HG03469 (cell line): ENCODE data around the gene WDR82.

Experiments
- ATAC-seq: cut with Tn5 transposase; IDR thresholded peaks from one replicate; pipeline ENCODE4 v1.9.1; 2021; ENCODE audit warnings: mild to moderate bottlenecking, moderate library complexity, moderate number of reproducible peaks; ENCODE audit not compliant: unreplicated experiment

Gene WDR82

DNA sequence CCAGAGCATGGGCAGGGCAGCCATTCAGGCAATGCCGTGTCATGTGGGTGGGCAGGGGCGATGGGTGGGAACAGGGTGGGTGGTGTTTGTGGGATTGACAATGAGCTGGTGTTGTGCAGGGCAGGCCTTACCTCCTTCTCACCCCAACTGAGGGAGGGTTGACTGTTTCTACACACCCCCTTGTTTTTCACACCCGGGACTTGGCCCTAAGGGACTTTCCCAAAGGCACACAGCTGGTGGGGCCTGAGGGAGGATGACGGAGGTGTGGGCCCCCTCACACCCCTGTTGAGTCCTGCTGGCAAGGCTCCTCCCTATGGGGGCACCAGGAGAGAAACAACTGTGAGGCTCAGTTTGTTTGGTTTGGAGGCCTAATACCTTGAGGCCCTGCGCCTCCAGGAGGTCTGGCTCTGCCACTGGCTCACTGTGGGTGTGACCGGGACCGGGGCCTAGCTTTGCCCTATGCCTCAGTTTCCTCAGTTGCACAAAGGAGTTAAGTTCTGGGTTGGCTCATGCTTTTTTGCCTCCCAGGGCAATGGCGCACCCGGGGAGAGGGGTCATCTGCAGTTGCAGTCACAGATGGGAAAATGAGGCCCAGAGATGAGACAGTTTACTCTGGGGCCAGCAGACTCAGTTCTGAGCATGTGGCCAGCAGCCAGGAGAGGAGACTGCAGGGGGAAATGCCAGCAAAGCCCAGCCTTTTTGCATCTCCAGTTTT is 32.6 kb upstream of the WDR82 start:
- ATAC-seq = no peak

DNA sequence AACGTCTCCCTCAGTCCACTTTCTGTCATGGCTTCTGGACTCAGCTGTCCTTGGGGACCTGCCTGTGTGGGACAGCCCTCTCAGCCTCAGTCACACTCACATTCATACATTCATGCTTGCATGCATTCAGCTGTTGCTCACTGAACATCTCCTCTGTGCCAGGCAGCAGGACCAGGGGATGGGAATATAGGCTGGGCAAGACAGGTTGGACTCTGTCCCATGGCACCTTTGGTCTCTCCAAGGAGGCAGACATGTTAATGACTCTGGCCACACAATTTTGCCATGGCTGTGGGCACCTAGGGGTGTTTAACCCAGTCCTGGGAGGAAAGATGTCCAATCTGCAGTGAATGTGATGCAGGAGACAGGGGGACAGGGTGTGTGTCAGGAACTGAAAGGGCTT is 29.9 kb upstream of the WDR82 start:
- no peak for ATAC-seq

DNA sequence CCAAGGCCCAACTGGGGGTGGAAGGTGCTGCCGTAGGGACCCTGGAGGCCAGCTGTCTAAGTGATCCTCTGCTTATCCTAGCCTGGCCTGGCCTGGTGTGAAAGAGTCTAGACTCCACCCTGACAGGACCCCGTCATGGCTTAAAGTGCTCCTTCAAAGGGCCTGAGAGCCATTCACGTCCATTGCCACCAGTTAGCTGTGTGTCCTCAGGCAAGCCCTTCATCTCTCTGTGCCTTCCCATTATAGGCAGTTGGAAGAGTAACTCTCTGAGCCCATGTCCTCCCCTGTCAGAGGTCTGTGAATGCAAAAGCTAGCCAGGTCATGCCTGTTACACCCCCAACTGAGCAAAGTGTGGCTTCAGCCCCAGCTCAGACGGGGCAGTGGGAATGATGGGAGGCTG is 28.5 kb upstream of the WDR82 start:
- ATAC-seq = no peak

DNA sequence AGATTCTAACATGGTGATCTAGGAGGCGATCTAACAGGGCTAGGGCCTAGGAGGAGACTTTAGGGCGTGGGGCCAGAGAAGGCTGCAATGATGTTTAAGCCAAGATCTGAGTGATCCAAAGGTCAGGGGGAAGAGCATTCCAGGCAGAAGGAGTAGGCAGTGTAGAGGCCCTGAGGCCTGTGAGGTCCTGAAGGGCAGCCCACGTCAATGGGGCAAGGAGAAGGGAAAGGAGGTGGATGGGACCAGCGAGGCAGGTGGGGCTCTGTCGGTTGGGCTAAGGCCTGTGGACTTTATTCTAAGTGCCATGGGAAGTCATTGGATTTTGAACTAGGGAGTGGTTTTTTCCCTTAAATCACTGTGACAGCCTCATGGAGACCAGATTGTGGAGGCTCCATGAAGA is 27.5 kb upstream of the WDR82 start:
- no peak for ATAC-seq

DNA sequence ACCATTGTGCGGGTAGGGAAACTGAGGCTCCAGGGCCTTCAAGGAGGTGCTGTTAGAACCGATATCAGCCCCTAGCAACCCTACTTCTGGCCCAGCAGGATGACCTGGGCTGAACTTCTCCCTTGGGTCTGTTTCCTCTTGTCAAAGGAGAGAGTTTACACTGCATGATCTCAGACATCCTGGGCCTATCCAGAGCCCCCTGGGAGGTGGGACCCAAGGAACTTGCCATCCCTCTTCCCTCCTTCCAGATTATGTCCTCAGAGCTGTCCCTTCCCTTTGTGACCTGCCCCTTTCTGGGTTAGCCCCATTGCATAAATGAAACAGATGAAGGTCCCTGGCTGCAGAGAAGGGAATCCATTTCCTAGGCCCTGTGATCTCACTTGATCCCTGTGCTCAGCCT is 25.4 kb upstream of the WDR82 start:
- no peak for ATAC-seq

DNA sequence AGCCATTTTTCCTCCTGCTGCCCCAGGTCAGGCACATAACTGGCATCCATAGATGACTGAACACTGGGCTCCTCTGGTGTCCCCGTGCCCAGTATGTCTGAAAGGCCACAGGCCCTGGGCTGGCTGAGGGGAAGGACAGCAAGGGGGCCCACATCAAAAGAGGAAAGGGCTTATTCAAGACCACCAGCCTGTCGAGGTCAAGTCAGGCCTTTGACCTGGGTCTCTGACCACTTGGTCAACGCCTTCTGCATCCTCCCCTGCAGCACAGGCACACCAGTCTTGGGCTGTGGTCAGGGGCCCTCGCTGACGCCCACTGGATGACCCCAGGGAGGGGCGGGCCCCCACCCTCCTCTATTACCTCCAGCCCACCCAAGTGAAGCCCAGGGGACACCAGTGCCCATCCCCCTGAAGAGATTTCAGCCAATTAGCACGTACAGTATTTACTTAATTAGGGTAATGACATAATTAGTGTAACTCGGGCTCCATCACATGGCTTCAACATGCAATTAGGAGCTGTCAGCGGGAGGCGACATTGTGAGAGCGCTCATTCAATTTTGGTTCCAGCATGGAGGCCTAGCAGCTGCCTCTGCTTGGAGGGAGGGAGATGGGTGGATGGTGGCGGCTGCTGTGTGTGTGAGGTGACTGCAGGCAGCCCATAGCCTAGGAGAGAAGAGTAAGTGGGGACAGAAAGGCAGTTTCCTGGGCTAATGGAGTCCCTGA is 24.1 kb upstream of the WDR82 start:
- ATAC-seq = no peak

DNA sequence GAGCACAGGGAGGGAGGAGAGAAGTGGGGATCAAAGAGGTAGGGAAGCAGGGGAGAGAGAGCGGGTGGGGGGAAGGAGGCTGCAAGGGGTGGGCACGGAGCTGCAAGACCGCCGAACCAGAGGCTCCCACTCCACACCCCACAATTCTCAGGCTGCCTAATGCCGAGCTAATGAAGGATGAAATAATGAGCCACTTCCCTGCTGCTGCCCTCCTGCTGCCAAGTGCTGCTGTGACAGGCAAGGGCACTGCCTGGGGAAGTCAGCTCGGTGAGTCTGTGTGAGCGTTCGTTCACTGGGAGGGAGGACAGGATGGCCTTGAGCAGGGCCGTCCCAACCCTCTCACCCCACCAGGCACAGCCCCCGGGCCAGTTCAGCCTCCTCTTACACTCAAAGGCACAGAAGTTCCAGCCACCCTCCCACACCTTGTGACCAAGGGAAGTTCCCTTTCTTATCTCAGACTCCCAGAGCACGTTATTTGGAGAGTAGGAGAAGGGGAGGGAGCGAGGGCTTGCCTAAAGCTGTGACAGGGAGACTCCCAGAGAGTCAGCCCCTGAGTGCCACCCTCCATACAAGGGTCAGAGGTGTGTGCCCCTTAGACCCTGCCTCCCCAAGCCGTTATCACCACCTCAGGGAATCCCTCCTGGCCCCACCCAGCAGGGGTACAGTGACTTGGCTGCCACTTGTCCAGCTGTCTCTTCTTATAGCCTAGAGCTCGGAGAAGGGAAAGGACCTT is 21.6 kb upstream of the WDR82 start:
- ATAC-seq = no peak

DNA sequence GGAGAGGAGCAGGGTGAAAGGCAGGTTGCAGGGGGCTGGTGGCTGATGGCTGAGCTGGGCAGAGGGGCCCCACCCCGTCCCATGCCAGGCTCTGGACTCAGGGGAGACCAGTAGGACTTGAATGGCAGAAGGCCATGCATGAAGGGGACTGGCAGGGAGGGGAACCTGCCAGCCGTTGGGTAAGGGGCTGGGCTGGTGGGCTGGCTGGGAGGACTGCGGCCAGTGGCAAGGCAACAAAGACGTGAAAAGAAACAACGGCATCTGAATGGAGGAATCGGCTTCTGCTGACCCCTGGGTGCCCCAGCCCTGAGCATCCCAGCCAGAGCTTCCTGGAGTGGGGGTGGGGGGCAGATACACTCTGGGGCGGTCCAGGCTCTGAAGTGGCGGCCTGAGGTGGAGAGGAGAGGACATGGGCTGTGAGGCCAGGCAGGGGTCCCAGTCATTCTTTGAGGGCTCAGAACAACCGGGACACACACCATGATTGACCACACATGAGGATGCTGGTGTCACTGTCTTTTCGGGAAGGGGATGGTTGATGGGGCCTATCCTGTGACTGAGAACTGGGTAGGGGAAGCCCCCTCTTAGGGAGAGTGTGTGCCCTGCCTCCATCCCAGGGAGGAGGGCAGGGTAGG is 20.9 kb upstream of the WDR82 start:
- no peak for ATAC-seq

DNA sequence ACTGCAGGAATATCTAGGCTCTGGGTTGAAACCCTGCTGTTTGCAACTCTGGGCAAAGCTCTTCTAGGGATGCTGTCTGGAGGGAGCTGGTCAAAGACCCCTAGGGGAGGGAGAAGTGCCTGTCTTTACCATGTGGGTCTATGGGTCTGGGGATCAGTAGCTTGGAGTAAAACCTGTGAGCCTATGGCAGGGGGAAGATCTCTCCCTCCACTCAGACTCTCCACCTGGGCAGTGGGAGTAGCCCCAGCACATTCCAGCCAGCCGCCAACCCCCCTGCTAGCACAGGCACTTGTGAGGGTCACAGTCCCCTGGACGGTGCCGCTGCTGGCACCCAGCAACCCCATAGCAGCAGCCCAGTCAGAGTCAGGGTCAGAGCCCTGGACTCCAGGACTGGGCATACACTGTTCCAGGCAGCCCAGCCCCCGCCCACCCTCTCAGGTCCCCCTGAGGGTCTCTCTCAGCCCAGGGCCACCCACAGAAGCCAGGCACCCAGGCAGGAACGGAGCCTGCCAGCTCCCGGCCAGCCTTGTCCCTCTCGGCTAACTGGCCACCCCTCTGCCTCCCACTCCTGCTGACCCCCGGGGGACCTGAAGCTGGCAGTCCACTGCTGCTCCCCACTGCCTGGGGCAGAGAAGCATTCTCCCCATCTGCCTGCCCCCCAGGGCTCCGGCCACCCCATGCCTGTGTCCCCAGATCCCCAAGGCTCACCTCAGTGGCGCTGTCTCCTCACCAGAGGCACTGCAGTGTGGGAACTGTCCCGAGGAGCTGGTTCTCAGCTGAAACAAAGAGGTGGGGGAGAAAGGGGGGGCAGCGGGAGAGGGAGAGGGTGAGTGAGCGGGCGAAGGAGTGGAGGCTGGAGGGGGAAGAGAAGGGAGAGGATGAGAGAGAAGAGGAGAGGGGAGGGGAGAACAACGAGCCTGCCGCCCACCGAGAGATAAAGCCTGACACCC is 20.0 kb upstream of the WDR82 start:
- ATAC-seq = no peak

DNA sequence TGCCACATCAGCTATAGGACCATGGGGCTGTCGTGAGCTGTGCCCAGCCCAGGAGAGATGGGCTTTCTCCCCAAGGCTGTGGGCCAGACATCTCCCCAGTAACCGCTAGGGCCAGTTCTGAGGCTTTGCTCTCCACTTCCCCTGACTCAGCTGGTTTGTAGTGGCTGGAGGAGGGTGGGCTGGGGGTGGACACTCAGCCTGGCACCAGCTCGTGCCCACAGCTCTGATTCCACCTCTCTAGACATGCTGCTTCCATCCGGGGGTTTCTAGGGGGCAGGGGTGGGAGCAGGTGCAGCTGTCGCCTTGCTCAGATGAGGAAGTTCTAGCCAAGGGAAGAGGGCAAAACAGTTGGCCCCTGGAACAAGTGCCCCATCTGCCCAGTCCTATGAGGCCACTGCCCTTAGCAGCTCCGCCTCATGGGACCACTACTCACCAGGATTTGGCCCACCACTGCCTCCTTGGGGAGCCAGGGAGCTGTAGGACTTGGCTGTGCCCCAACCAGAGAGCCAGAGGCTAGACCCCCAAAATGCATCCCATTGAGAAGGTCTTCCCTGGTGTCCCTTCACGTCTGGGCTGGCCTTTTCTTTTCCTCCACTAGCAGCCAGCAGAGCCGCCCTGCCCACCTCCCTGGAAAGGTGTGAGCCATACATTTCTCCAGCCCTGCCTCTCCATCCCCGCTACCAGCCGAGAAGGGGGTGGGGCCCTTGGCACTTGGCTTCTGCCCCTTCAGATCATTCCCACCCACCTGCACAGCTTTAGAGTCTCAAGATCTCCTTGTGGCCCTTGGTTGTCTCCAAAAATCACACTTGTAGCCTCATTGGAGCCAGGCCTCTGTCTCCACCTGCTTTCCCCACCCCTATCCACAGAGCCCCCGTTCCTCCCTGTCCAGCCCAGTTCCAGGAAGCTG is 19.0 kb upstream of the WDR82 start:
- no peak for ATAC-seq

DNA sequence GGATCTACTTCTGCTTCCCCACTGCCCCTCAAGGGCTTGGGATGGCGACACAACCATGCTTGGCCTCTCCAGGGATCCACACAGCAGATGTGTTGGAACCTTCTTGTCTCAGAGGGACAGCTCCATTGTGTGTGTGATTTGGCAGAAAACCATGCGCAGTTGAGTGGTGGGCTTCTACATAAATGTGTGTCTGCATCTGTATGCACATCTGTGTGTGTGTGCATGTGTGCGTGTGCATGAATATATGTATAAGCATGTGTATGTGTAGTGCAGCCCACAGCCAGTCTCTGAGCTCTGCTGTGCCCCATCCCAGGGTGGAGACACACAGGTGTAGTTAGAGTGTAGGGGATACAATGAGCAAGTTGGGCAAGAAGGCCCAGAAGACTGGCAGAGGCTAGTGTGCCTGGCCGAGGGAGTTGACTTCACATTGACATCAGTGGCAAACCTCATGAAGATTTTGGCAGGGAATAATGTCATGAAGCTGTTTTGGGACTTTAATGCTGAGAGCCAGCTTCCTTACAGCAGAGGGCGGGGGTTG is 17.3 kb upstream of the WDR82 start:
- no peak for ATAC-seq

DNA sequence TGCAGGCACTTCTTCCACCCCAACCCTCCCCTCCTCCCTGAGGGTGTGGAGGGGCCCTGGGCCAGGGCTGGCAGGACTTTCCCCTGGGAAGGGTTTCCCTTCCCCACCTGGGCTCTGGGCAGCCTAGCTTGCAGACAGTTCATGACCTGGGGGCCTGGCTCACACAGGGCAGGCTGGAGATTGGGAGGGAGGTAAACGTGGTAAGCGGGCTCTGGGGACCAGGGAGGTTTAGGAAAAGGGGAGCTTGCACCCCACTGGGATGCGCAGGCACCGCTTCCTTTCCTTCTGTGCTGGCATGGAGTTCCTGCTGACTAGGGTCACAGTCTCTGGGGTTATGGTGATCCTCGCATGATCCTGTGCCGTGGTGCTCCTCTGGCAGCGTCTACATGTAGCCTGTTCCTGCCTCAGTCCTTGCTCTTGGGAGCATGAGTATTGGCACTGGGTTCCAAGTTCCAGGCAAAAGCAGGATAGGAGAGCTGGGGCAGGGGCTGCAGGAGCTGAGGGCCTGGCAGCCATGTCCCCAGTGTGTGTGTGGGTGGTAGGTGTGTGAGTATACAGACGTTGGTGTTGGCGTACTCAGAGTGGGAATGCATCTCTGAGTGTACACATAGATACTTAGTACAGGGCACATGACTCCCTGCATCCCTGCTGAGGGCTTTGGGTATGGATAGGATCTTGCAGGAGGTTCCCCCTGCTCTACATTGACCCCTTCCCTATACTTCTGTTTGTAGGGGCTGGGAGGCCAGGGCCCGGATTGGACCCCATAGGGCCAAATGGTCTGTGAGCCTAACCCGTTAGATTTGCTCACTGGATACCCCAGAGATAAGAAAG is 16.1 kb upstream of the WDR82 start:
- no peak for ATAC-seq

DNA sequence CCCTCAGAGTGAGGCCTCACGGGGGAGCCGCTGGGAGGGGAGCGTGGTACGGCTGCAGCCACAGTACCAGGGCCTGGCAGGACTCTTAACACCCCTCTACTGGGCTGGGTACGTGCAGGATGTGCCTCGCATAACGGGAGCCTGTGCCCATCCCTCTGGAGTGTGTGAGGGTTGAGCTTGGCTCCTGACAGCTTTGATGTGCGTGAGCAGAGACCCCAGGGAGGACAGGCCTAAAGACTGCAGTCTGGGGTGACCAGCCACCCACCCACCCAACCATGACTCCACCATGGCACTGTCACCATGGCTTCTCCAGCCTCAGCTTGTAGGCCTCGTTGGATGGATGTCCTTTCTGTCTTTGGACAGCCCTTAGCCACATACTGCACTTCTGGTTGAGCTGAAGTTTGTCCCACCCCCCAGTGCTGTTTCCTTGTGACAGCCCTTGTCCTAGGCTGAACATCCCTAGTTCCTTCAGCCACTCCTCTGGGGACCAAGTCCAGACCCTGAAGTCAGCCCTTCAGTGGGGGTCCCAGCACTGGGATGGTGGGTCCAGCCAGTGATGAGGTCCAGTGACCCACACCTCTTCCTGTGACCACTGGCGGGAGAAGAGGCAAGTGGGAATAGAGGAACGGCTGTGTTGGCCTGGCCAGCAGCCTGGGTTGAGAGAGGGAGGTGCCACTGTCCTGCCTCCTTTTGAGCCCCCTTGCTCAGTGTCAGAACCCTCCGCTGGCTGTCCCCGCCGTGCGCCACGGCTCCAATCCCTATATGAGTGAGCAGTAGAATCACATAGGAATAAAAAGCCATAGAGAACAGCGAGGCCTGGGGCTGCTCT is 15.3 kb upstream of the WDR82 start:
- no peak for ATAC-seq

DNA sequence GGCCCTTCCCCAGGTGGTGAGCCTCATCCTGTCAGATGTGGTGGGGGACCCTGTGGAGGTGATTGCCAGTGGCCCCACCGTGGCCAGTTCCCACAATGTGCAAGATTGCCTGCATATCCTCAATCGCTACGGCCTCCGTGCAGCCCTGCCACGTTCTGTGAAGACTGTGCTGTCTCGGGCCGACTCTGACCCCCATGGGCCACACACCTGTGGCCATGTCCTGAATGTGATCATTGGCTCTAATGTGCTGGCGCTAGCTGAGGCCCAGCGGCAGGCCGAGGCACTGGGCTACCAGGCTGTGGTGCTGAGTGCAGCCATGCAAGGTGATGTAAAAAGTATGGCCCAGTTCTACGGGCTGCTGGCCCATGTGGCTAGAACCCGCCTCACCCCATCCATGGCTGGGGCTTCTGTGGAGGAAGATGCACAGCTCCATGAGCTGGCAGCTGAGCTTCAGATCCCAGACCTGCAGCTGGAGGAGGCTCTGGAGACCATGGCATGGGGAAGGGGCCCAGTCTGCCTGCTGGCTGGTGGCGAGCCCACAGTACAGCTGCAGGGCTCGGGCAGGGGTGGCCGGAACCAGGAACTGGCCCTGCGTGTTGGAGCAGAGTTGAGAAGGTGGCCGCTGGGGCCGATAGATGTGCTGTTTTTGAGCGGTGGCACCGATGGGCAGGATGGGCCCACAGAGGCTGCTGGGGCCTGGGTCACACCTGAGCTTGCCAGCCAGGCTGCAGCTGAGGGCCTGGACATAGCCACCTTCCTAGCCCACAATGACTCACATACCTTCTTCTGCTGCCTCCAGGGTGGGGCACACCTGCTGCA is 14.0 kb upstream of the WDR82 start:
- ATAC-seq = no peak

DNA sequence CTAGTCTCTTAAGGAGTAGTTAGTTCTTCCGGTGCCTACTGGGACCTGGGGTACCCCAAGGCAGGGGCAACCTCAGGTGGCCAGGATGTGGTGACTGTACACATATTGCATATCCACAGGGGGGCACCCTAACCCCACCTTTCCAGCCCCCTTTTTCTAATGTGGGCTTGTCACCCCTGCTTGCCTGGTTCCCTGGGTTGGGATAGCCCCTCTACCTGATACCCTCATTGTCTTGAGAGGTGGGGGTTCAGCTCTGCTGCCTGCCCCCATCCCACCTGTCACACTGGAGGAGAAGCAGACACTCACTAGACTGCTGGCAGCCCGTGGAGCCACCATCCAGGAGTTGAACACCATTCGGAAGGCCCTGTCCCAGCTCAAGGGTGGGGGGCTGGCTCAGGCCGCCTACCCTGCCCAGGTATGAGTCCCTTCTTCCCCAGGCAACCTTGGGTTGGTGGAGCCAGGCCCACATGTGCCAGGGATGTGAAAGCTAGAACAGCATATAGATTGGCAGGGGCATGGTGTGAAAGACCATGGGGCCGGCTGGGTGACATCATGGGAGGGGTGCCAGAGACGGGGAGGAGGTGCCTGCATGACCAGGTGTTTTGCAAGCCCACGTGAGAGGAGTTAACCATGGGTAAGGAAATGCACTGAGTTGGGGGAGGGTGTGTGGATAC is 13.2 kb upstream of the WDR82 start:
- ATAC-seq = no peak
